Endothelial cell of umbilical vein (primary cell): ENCODE measurements around the gene IFNA4. TPM values are rescaled to one million over a fixed set of nuclear protein-coding genes. Genes with fewer than 3 reads are reported as not detected.
A peak's percentile ranks its signal among the peaks of the same experiment; 100 is the strongest.
"Not testable (repeated sequence)": the region's sequence is repeated elsewhere in the genome, so short reads cannot be mapped to it uniquely, and the experiment has no call there.

Experiments
- Bru-seq: library from RNA; stranded (reverse); fragments of 400-500 nt; gene quantifications from one replicate; lab custom pipeline; 2021; lab: Mats Ljungman, UMichigan
- BruChase-seq, 2 experiments: library from RNA; stranded (reverse); fragments of 400-500 nt; gene quantifications; one replicate each; lab custom pipeline; 2021; lab: Mats Ljungman, UMichigan
- BruUV-seq: library from RNA; stranded (reverse); fragments of 400-500 nt; replicated peaks from 2 replicates; lab custom pipeline; 2021; lab: Mats Ljungman, UMichigan
- CTCF ChIA-PET: fragments of 300-600, 350-600 bp; sonication (Branson Sonifier 250); formaldehyde crosslinking; loops from one replicate; lab custom pipeline; 2021; ENCODE audit warnings: antibody characterized with exemption, inconsistent platforms; lab: Charles Lee
- POLR2A ChIA-PET: fragments of 300-600, 350-600 bp; sonication (Branson Sonifier 250); formaldehyde crosslinking; loops from one replicate; lab custom pipeline; 2021; ENCODE audit warnings: antibody characterized with exemption, inconsistent platforms; lab: Charles Lee
- DNase-seq: peaks from one replicate; pipeline ENCODE4 v3.0.0-alpha.2; 2011; ENCODE audit warnings: low read depth, low spot score
- FAIRE-seq: peaks from 2 replicates; lab custom pipeline; 2011; peaks lifted over from hg19 to GRCh38; lab: Jason Lieb, UNC
- H2AFZ ChIP-seq: 2 replicates; pipeline ENCODE4 v1.6.0; 2012; ENCODE audit warnings: low read depth, low read length, control low read depth, inconsistent platforms
- H3K27ac ChIP-seq: 2 replicates; pipeline ENCODE4 v1.5.1; 2011; ENCODE audit warnings: low read depth, mild to moderate bottlenecking, control low read depth, low read length, moderate library complexity; ENCODE audit not compliant: insufficient read depth
- H3K27me3 ChIP-seq, 2 experiments: 2 replicates each; pipeline versions ENCODE4 v1.6.0 to v1.6.1; 2011; ENCODE audit warnings: low read length in 2 of 2, mixed read lengths in 1 of 2; ENCODE audit not compliant: control insufficient read depth in 2 of 2, insufficient read depth in 2 of 2
- H3K36me3 ChIP-seq, 2 experiments: 2 replicates in 1 of 2; 3 replicates in 1 of 2; pipeline ENCODE4 v1.5.1; 2011; ENCODE audit warnings: low read length in 2 of 2, mild to moderate bottlenecking in 1 of 2, moderate library complexity in 1 of 2; ENCODE audit not compliant: control insufficient read depth in 2 of 2, insufficient read depth in 2 of 2; ENCODE audit errors: extremely low read depth in 1 of 2
- H3K4me1 ChIP-seq: 3 replicates; pipeline ENCODE4 v1.5.1; 2011; ENCODE audit warnings: mild to moderate bottlenecking, low read length; ENCODE audit not compliant: control insufficient read depth, insufficient read depth; ENCODE audit errors: extremely low read depth
- H3K4me2 ChIP-seq: 2 replicates; pipeline ENCODE4 v1.6.1; 2011; ENCODE audit warnings: low read length, control low read depth, mixed read lengths; ENCODE audit not compliant: insufficient read depth
- H3K4me3 ChIP-seq, 3 experiments: fragments of 200-600 bp in 1 of 3; sonication (generic), shearing (Covaris generic) in 1 of 3; replicated peaks in 1 of 3; 2 replicates each; pipeline ENCODE4 v1.5.1; 2011 to 2016; ENCODE audit warnings: control low read depth in 3 of 3, low read length in 3 of 3, mild to moderate bottlenecking in 2 of 3, inconsistent platforms in 1 of 3, low read depth in 1 of 3, moderate library complexity in 1 of 3; ENCODE audit not compliant: insufficient read depth in 1 of 3
- H3K79me2 ChIP-seq: 2 replicates; pipeline ENCODE4 v1.6.0; 2012; ENCODE audit warnings: low read length, inconsistent platforms; ENCODE audit not compliant: control insufficient read depth, insufficient read depth
- H3K9ac ChIP-seq: replicated peaks from 2 replicates; pipeline ENCODE3; 2011; ENCODE audit warnings: low read length, control low read depth; ENCODE audit not compliant: insufficient read depth; ENCODE audit errors: extremely low read depth
- H3K9me1 ChIP-seq: replicated peaks from 3 replicates; pipeline ENCODE4 v1.6.0; 2011; ENCODE audit warnings: mild to moderate bottlenecking, low read length; ENCODE audit not compliant: control insufficient read depth, insufficient read depth; ENCODE audit errors: extremely low read depth
- H3K9me3 ChIP-seq: replicated peaks from 2 replicates; pipeline ENCODE4 v1.5.1; 2012; ENCODE audit warnings: low read length, inconsistent platforms; ENCODE audit not compliant: control insufficient read depth, insufficient read depth
- H4K20me1 ChIP-seq: replicated peaks from 2 replicates; pipeline ENCODE3; 2011; ENCODE audit warnings: mild to moderate bottlenecking, low read length; ENCODE audit not compliant: control insufficient read depth, insufficient read depth; ENCODE audit errors: extremely low read depth
- dilution Hi-C: fragments of 300-500 bp; cut with MboI; formaldehyde crosslinking; loops from one replicate; pipeline ENCODE4 v1.15.0; 2019; ENCODE audit warnings: low sequenced_read_pairs; ENCODE audit not compliant: extremely low pct_ligation_motif_present
- intact Hi-C: fragments of 100-400 bp; cut with micrococcal nuclease; formaldehyde crosslinking; loops from one replicate; pipeline ENCODE4 v1.10.0; 2022
- long read RNA-seq: library from polyadenylated mRNA; stranded (forward); transcript quantifications from one replicate; pipeline ENCODE4 v2.0.0, GENCODE V29; 2021
- polyA minus RNA-seq, 3 experiments: library from RNA; depleted of rRNA, polyadenylated mRNA; stranded (reverse); fragments of >200 nt; gene quantifications; 1 replicate in 1 of 3; 2 replicates in 2 of 3; pipeline ENCODE4 v1.2.3, GENCODE V29; 2011
- polyA plus RNA-seq, 4 experiments: library from polyadenylated mRNA; depleted of rRNA in 3 of 4; stranded (reverse) in 3 of 4; unstranded in 1 of 4; fragments of >200 nt; gene quantifications; 2 replicates each; pipeline versions ENCODE4 v1.2.1 to v1.2.3, GENCODE V29; 2011 to 2012; ENCODE audit warnings: missing spikeins in 1 of 4
- total RNA-seq: library from RNA; stranded (reverse); gene quantifications from 2 replicates; pipeline ENCODE4 v1.2.3, GENCODE V29; 2021

The IFNA4 gene
- total RNA-seq (not detected in 2 replicates), polyA plus RNA-seq (not detected in 2 replicates), polyA minus RNA-seq (not detected in 2 replicates), Bru-seq, nascent RNA (not detected), BruChase-seq, experiment 1, labeled RNA remaining after a 6-hour chase (not detected), BruChase-seq, experiment 2, labeled RNA remaining after a 2-hour chase (not detected)
- not detected in 2 replicates for polyA plus RNA-seq (2011; cell fraction: cytosol; rRNA removed)
- not detected in 2 replicates for polyA plus RNA-seq (2011; cell fraction: nucleus; rRNA removed)
- not detected in 2 replicates for polyA plus RNA-seq (2012)
- not detected for polyA minus RNA-seq (2011; cell fraction: cytosol; rRNA and poly(A)+ RNA removed)
- not detected in 2 replicates for polyA minus RNA-seq (2011; cell fraction: nucleus; rRNA and poly(A)+ RNA removed)
- long read RNA-seq, result 0 reads

- DNase-seq, FAIRE-seq, H3K9me3 ChIP-seq: not testable (repeated sequence)
Observed at GRCh38 chr9:21187487-21187886, at the start of gene IFNA4. Gene IFNA4 (minus strand): TSS chr9:21187587. CDS start chr9:21187531, 56 bp downstream.

GRCh38 chr9:21236360-21236714 is 49.0 kb upstream of the IFNA4 start:
- H3K79me2 ChIP-seq, H3K36me3 ChIP-seq, H3K9ac ChIP-seq, POLR2A ChIA-PET, H3K4me2 ChIP-seq, H3K4me1 ChIP-seq, H3K9me3 ChIP-seq, H3K4me3 ChIP-seq, DNase-seq, dilution Hi-C loops, H3K27ac ChIP-seq, H3K9me1 ChIP-seq, BruUV-seq, H4K20me1 ChIP-seq, H2AFZ ChIP-seq: not testable (repeated sequence)
- FAIRE-seq, result peak; percentile 66
- CTCF ChIA-PET, result interaction anchor here (0.6 to 3.5 kb wide), 44 partner anchors 9 to 1216 kb away, joined by 3 to 63 read pairs (median 4); no protein-coding TSS in a partner anchor
- intact Hi-C loops, result loop anchor here (2.0 to 5.0 kb wide), 2 partner anchors 160 to 231 kb away; no protein-coding TSS in a partner anchor
- peaks cover 11 to 12% of the 10 kb centered on the region in 2 experiments for H3K27me3 ChIP-seq

More at GRCh38 chr9:21187487-21187886, at the start of gene IFNA4:
- BruUV-seq, H3K27ac ChIP-seq, H3K79me2 ChIP-seq, intact Hi-C loops, H3K4me2 ChIP-seq, H3K9ac ChIP-seq, H3K9me1 ChIP-seq, H3K36me3 ChIP-seq, dilution Hi-C loops, H4K20me1 ChIP-seq, H3K4me1 ChIP-seq, H3K27me3 ChIP-seq, POLR2A ChIA-PET, H3K4me3 ChIP-seq, CTCF ChIA-PET, H2AFZ ChIP-seq: not testable (repeated sequence)
